GM12892 (cell line): ENCODE measurements around the gene KIF2A.

Experiments
- POLR2AphosphoS5 ChIP-seq: IDR thresholded peaks from 2 replicates; pipeline ENCODE4 v1.6.1; 2011; ENCODE audit warnings: low read depth, low read length, control low read depth
- TAF1 ChIP-seq: IDR thresholded peaks from 2 replicates; pipeline ENCODE4 v1.6.1; 2011; ENCODE audit warnings: low read depth, mild to moderate bottlenecking, control low read depth, low read length, borderline replicate concordance

- TF ChIP-seq TAF1 (no peak), POLR2AphosphoS5 (no peak)
Measured at GRCh38 chr5:62275581-62275980, 30.4 kb upstream of the KIF2A start.
